Endothelial cell (in vitro differentiated cells): ENCODE results near the gene PLGRKT. TPM values are rescaled to one million over a fixed set of nuclear protein-coding genes. Genes with fewer than 3 reads are reported as not detected.

Source experiments
- DNase-seq: peaks from one replicate; pipeline ENCODE4 v3.0.0; 2021; ENCODE audit warnings: low spot score
- H3K27ac Mint-ChIP-seq: one replicate; pipeline ENCODE4 v1.8.0; 2021; ENCODE audit warnings: mixed read lengths, inconsistent platforms; ENCODE audit not compliant: unreplicated experiment
- H3K27me3 Mint-ChIP-seq: one replicate; pipeline ENCODE4 v1.8.0; 2021; ENCODE audit warnings: mild to moderate bottlenecking, moderate library complexity, mixed read lengths, inconsistent platforms; ENCODE audit not compliant: unreplicated experiment
- H3K36me3 Mint-ChIP-seq: one replicate; pipeline ENCODE4 v1.8.0; 2021; ENCODE audit warnings: mild to moderate bottlenecking, low read depth, mixed read lengths, inconsistent platforms; ENCODE audit not compliant: unreplicated experiment
- H3K4me1 Mint-ChIP-seq: one replicate; pipeline ENCODE4 v1.8.0; 2021; ENCODE audit warnings: mild to moderate bottlenecking, mixed read lengths, inconsistent platforms; ENCODE audit not compliant: unreplicated experiment
- H3K4me3 Mint-ChIP-seq: one replicate; pipeline ENCODE4 v1.8.0; 2021; ENCODE audit warnings: mild to moderate bottlenecking, mixed read lengths, inconsistent platforms; ENCODE audit not compliant: unreplicated experiment
- H3K9me3 Mint-ChIP-seq: one replicate; pipeline ENCODE4 v1.8.0; 2021; ENCODE audit warnings: mixed read lengths, inconsistent platforms; ENCODE audit not compliant: unreplicated experiment
- CTCF ChIP-seq: fragments of 200-600 bp; sonication (generic); IDR thresholded peaks from one replicate; pipeline ENCODE4 v1.5.0; 2021; ENCODE audit warnings: antibody characterized with exemption; ENCODE audit not compliant: unreplicated experiment
- total RNA-seq: library from RNA; stranded (reverse); fragmentation: NEBNext Ultra II Directional; extraction: Animal tissue kit (Norgen Biotek cat#: 25700); gene quantifications from one replicate; pipeline ENCODE4 v1.2.1, GENCODE V29; 2021; ENCODE audit not compliant: unreplicated experiment

PLGRKT gene
- total RNA-seq, 1 donor from 2014 or later: 4.8 TPM

DNA sequence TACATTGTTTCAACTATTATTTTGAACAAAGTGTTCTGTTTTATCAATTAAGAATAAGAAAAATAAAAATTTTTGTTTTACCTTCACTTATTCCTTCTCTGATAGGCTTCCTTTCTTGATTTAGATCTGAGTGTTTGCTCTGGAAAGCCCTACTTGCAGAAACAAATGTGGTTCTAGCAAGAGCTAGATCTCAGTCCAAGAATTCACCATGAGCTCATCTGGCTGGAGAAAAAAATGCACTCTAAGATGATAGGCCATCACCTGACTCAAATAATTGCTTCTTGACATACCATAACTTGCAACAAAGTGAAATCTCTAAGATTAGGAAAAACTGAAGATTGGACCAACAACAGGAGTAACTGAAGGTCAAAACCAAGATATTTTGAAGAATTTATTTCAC, 126.9 kb downstream of the PLGRKT start:
- Mint-ChIP-seq H3K27me3 (peaks cover 3% of the 10 kb centered on the region), H3K4me1 (peaks cover 7% of the 10 kb centered on the region), H3K4me3 (no peak overlapping the region), H3K27ac (no peak overlapping the region), H3K36me3 (no peaks in the 10 kb centered on the region), H3K9me3 (no peaks in the 10 kb centered on the region)
- no peak for DNase-seq
- TF ChIP-seq CTCF: no peak

Other genes with a start within 250 kb of the PLGRKT start
- not detected for gene INSL4, start 206.5 kb downstream of the PLGRKT start, total RNA-seq
- 1.4 TPM for gene RLN2, start 133.2 kb downstream of the PLGRKT start, total RNA-seq
- gene RLN1, start 98.0 kb downstream of the PLGRKT start, total RNA-seq: not detected
- 0.56 TPM for gene CD274, start 12.6 kb upstream of the PLGRKT start, total RNA-seq
- not detected for gene PDCD1LG2, start 72.6 kb upstream of the PLGRKT start, total RNA-seq
- gene RIC1, start 191.2 kb upstream of the PLGRKT start, total RNA-seq: 20.4 TPM